ENCODE data around the gene SIRT3. TPM values are rescaled to one million over a fixed set of nuclear protein-coding genes. Genes with fewer than 3 reads are reported as not detected.
A peak's percentile ranks its signal among the peaks of the same experiment; 100 is the strongest.

The SIRT3 gene
- total RNA-seq, 4 donors from 2014 or later, result 12.7 to 24.1 (median 17.3) TPM

DNA sequence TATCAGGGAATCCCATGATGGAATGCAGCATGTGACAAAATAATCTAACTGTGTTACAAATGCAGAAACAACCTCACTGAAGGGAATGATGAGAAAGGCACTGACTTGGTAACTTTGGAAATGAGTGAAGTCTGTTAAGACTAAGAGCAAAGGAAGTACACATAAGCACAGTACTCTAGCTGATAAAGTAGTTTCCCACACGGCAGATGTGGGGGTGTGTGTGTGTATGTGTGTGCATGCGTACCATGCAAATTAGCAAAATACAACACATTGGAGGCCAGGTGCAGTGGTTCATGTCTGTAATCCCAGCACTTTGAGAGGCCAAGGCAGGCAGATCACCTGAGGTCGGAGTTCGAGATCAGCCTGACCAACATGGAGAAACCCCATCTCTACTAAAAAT, 25.5 kb upstream of the SIRT3 start:
- H3K9me3 ChIP-seq, result peaks cover 0 to 8% (median 0%) of the 10 kb centered on the region in 3 donors
- no peak overlapping the region for H3K27ac ChIP-seq
- 73 to 96% methylated on average over 2 to 4 of the region's 4 CpGs for WGBS, 2 donors (ENCODE audit: low coverage in 1 of 2)
- H3K27me3 ChIP-seq, result peaks cover 15% of the 10 kb centered on the region
- no peaks in the 10 kb centered on the region for H3K4me1 ChIP-seq
- TF ChIP-seq POLR2A (IDR thresholded peaks at IDR 0.05), result no peak
- TF ChIP-seq EP300 (IDR thresholded peaks at IDR 0.05), result no peak
- no peak for TF ChIP-seq POLR2AphosphoS5 (IDR thresholded peaks at IDR 0.05)
- TF ChIP-seq, protein P1, sequence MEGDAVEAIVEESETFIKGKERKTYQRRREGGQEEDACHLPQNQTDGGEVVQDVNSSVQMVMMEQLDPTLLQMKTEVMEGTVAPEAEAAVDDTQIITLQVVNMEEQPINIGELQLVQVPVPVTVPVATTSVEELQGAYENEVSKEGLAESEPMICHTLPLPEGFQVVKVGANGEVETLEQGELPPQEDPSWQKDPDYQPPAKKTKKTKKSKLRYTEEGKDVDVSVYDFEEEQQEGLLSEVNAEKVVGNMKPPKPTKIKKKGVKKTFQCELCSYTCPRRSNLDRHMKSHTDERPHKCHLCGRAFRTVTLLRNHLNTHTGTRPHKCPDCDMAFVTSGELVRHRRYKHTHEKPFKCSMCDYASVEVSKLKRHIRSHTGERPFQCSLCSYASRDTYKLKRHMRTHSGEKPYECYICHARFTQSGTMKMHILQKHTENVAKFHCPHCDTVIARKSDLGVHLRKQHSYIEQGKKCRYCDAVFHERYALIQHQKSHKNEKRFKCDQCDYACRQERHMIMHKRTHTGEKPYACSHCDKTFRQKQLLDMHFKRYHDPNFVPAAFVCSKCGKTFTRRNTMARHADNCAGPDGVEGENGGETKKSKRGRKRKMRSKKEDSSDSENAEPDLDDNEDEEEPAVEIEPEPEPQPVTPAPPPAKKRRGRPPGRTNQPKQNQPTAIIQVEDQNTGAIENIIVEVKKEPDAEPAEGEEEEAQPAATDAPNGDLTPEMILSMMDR (IDR thresholded peaks at IDR 0.05), result no peak
- H3K36me3 ChIP-seq, result no peaks in the 10 kb centered on the region
- no peak for ATAC-seq
- H3K4me3 ChIP-seq, result no peak overlapping the region

DNA sequence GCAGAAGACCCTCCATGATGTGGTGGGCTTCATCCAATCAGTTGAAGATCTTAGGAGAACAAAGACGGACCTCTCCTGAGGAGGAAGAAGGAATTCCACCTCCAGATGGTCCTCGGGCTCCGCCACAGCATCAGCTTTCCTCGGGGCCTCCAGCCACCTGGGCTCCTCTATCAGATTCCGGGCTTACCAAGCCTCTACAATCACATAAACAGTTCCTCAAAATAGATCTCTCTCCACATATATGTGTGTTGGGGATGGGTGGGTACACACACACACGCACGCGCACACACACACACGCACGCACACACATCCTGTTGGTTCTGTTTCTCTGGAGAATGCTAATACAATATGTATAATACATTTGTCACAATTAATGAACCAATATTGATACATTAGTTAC, 23.3 kb upstream of the SIRT3 start:
- ATAC-seq, result no peak
- peaks cover 15% of the 10 kb centered on the region for H3K27me3 ChIP-seq
- WGBS, 2 donors (ENCODE audit: low coverage in 1 of 2), result 76 to 80% methylated on average over 7 to 9 of the region's 10 CpGs
- H3K36me3 ChIP-seq, result no peaks in the 10 kb centered on the region
- no peak overlapping the region for H3K27ac ChIP-seq
- TF ChIP-seq EP300 (IDR thresholded peaks at IDR 0.05), result no peak
- TF ChIP-seq POLR2AphosphoS5 (IDR thresholded peaks at IDR 0.05), result no peak
- TF ChIP-seq, protein P1 (IDR thresholded peaks at IDR 0.05), result no peak
- no peak for TF ChIP-seq POLR2A (IDR thresholded peaks at IDR 0.05)
- H3K4me3 ChIP-seq, result no peak overlapping the region
- H3K4me1 ChIP-seq, result no peaks in the 10 kb centered on the region
- H3K9me3 ChIP-seq, result peaks cover 0 to 8% (median 0%) of the 10 kb centered on the region in 3 donors

GRCh38 chr11:257766-258493, 21.8 kb upstream of the SIRT3 start:
- H3K9me3 ChIP-seq, result peaks cover 0 to 8% (median 0%) of the 10 kb centered on the region in 3 donors
- no peak overlapping the region for H3K27ac ChIP-seq
- ATAC-seq, result no peak
- 73% methylated on average over 8 of the region's 15 CpGs; no CpG with 5 or more reads in 1 of the 2 donors for WGBS, 2 donors (ENCODE audit: low coverage in 1 of 2)
- TF ChIP-seq POLR2A (IDR thresholded peaks at IDR 0.05) (no peak), POLR2AphosphoS5 (IDR thresholded peaks at IDR 0.05) (no peak), EP300 (IDR thresholded peaks at IDR 0.05) (no peak)
- TF ChIP-seq, protein P1 (IDR thresholded peaks at IDR 0.05), result peak in 1 of 4 experiments; percentile 7
- H3K36me3 ChIP-seq, result peaks cover 0 to 11% of the 10 kb centered on the region in 2 donors
- H3K27me3 ChIP-seq, result peaks cover 15% of the 10 kb centered on the region
- H3K4me1 ChIP-seq, result no peaks in the 10 kb centered on the region
- no peak overlapping the region for H3K4me3 ChIP-seq

GRCh38 chr11:256952-257737, 21.0 kb upstream of the SIRT3 start:
- H3K9me3 ChIP-seq, result peaks cover 0 to 8% (median 0%) of the 10 kb centered on the region in 3 donors
- no peak for TF ChIP-seq POLR2AphosphoS5 (IDR thresholded peaks at IDR 0.05)
- TF ChIP-seq POLR2A (IDR thresholded peaks at IDR 0.05), result no peak
- no peak for TF ChIP-seq EP300 (IDR thresholded peaks at IDR 0.05)
- TF ChIP-seq, protein P1 (IDR thresholded peaks at IDR 0.05), result no peak
- peaks cover 0 to 19% of the 10 kb centered on the region in 2 donors for H3K36me3 ChIP-seq
- WGBS, 2 donors (ENCODE audit: low coverage in 1 of 2), result 60 to 80% methylated on average over 1 to 3 of the region's 14 CpGs
- no peak overlapping the region for H3K4me3 ChIP-seq
- ATAC-seq, result no peak
- H3K27me3 ChIP-seq, result peaks cover 15% of the 10 kb centered on the region
- no peaks in the 10 kb centered on the region for H3K4me1 ChIP-seq
- no peak overlapping the region for H3K27ac ChIP-seq
